Measurements from ENCODE around the gene SPEF2. TPM values are rescaled to one million over a fixed set of nuclear protein-coding genes. Genes with fewer than 3 reads are reported as not detected.

The SPEF2 gene
- total RNA-seq, 1 donor from 2014 or later: 15.1 TPM

- H3K9me3 Mint-ChIP-seq: peaks cover 4% of the 10 kb centered on the region
- TF ChIP-seq, protein P1, sequence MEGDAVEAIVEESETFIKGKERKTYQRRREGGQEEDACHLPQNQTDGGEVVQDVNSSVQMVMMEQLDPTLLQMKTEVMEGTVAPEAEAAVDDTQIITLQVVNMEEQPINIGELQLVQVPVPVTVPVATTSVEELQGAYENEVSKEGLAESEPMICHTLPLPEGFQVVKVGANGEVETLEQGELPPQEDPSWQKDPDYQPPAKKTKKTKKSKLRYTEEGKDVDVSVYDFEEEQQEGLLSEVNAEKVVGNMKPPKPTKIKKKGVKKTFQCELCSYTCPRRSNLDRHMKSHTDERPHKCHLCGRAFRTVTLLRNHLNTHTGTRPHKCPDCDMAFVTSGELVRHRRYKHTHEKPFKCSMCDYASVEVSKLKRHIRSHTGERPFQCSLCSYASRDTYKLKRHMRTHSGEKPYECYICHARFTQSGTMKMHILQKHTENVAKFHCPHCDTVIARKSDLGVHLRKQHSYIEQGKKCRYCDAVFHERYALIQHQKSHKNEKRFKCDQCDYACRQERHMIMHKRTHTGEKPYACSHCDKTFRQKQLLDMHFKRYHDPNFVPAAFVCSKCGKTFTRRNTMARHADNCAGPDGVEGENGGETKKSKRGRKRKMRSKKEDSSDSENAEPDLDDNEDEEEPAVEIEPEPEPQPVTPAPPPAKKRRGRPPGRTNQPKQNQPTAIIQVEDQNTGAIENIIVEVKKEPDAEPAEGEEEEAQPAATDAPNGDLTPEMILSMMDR (conservative IDR thresholded peaks at IDR 0.05): no peak
- no peak overlapping the region for H3K27ac Mint-ChIP-seq
- no peaks in the 10 kb centered on the region for H3K36me3 Mint-ChIP-seq
- peaks cover 3% of the 10 kb centered on the region for H3K27me3 Mint-ChIP-seq
- DNase-seq (ENCODE audit: extremely low spot score, unreplicated experiment): no peak
- H3K4me1 Mint-ChIP-seq (ENCODE audit: unreplicated experiment): no peaks in the 10 kb centered on the region
- no peak overlapping the region for H3K4me3 Mint-ChIP-seq
Measured at GRCh38 chr5:35850967-35851680, 233.5 kb downstream of the SPEF2 start.

- no peaks in the 10 kb centered on the region for H3K36me3 Mint-ChIP-seq
- TF ChIP-seq, protein P1 (conservative IDR thresholded peaks at IDR 0.05): no peak
- H3K4me3 Mint-ChIP-seq: no peak overlapping the region
- H3K9me3 Mint-ChIP-seq: no peaks in the 10 kb centered on the region
- no peaks in the 10 kb centered on the region for H3K4me1 Mint-ChIP-seq (ENCODE audit: unreplicated experiment)
- DNase-seq (ENCODE audit: extremely low spot score, unreplicated experiment): no peak
- H3K27ac Mint-ChIP-seq: no peak overlapping the region
- H3K27me3 Mint-ChIP-seq: peaks cover 3% of the 10 kb centered on the region
Measured at GRCh38 chr5:35852084-35852734, 234.5 kb downstream of the SPEF2 start.

GRCh38 chr5:35852773-35853172, 235.1 kb downstream of the SPEF2 start:
- Mint-ChIP-seq H3K27me3 (peaks cover 3% of the 10 kb centered on the region), H3K27ac (no peak overlapping the region), H3K4me3 (no peak overlapping the region), H3K36me3 (no peaks in the 10 kb centered on the region), H3K9me3 (no peaks in the 10 kb centered on the region), H3K4me1 (ENCODE audit: unreplicated experiment) (no peaks in the 10 kb centered on the region)
- TF ChIP-seq, protein P1 (conservative IDR thresholded peaks at IDR 0.05): no peak
- no peak for DNase-seq (ENCODE audit: extremely low spot score, unreplicated experiment)

DNA sequence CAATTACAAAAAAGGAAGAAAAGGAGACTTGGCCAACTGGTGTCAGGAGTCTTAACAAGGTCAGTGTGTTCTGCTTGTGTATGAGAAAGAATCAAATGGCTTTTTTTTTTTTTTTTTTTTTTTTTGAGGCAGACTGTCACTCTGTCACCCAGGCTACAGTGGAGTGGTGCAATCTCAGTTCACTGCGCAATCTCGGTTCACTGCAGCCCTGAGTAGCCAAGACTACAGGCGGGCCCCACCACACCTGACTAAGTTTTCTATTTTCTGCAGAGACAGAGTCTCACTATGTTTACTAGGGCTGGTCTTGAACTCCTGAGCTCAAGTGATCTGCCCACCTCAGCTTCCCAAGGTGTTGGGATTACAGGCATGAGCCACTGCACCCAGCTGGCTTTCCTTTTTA, 236.0 kb downstream of the SPEF2 start:
- no peak for DNase-seq (ENCODE audit: extremely low spot score, unreplicated experiment)
- no peaks in the 10 kb centered on the region for H3K9me3 Mint-ChIP-seq
- peaks cover 3% of the 10 kb centered on the region for H3K27me3 Mint-ChIP-seq
- no peaks in the 10 kb centered on the region for H3K4me1 Mint-ChIP-seq (ENCODE audit: unreplicated experiment)
- no peak overlapping the region for H3K27ac Mint-ChIP-seq
- TF ChIP-seq, protein P1 (conservative IDR thresholded peaks at IDR 0.05): no peak
- no peaks in the 10 kb centered on the region for H3K36me3 Mint-ChIP-seq
- no peak overlapping the region for H3K4me3 Mint-ChIP-seq

DNA sequence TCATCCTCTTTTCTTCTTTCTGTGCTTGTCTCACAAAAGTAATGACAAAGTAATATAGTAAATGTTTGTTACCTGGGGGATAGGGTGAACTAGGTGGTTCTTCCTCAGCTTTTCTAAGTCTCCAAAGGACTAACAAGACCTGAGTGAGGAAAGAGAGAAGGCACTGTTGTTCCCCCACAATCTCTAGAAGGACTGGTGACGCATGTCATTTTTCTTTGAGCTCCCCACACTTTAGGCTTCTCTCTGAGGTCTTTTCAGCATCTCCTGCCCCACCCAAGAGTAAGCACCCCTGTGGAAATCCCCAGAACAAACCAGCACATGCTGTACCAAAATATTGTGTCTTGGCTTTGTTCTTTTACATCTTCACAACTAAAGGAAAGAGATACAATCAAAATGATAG, 236.6 kb downstream of the SPEF2 start:
- H3K27me3 Mint-ChIP-seq: peaks cover 3% of the 10 kb centered on the region
- TF ChIP-seq, protein P1 (conservative IDR thresholded peaks at IDR 0.05): no peak
- H3K4me3 Mint-ChIP-seq: no peak overlapping the region
- peaks cover 4% of the 10 kb centered on the region for H3K4me1 Mint-ChIP-seq (ENCODE audit: unreplicated experiment)
- H3K9me3 Mint-ChIP-seq: no peaks in the 10 kb centered on the region
- no peaks in the 10 kb centered on the region for H3K36me3 Mint-ChIP-seq
- no peak for DNase-seq (ENCODE audit: extremely low spot score, unreplicated experiment)
- no peak overlapping the region for H3K27ac Mint-ChIP-seq

Data from type B pancreatic cell (in vitro differentiated cells).